ENCODE measurements around the gene METTL26.

DNA sequence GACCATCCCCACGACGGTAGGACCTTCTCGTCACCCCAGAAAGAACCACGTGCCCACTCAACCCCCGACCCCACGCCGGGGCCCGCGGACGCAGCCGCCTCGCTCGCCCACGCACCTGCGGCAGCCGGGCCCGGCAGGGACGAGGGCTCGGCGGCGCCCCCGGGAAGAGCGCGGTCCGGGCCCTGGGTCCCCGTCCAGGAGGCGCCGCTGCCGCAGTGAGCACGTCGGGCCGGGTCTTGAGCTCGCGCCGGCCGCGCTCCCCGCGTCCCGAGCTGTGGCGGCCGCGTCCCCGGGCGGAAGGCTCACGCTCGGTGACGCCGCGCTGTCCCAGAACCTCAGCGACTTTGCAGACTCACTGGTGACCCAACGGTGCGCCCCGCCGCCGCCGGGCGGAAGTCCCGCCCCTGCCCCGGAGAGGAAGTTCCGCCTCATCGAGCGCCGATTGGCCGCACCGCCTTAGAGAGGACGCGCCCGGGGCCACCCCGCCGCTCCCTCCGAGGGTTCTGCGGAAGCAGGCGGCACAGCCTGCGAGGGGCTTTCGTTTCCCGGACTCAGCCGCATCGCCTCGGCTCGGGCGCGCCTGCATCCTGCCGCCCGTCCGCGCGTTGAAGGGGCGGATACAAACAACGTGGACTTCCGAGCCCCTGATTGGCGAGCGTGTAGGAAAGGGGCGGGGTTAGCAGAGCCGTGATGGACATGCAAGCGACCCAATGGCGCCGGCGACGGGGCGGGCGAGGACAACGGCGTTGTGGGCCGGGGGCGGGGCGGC lies 47.0 kb downstream of the METTL26 start:
- TF ChIP-seq POLR2AphosphoS5 (IDR thresholded peaks at IDR 0.05; ENCODE audit: low read length) = peak; percentile 71
- TF ChIP-seq YBX1 (IDR thresholded peaks at IDR 0.05) = no peak
- TF ChIP-seq, protein P1, sequence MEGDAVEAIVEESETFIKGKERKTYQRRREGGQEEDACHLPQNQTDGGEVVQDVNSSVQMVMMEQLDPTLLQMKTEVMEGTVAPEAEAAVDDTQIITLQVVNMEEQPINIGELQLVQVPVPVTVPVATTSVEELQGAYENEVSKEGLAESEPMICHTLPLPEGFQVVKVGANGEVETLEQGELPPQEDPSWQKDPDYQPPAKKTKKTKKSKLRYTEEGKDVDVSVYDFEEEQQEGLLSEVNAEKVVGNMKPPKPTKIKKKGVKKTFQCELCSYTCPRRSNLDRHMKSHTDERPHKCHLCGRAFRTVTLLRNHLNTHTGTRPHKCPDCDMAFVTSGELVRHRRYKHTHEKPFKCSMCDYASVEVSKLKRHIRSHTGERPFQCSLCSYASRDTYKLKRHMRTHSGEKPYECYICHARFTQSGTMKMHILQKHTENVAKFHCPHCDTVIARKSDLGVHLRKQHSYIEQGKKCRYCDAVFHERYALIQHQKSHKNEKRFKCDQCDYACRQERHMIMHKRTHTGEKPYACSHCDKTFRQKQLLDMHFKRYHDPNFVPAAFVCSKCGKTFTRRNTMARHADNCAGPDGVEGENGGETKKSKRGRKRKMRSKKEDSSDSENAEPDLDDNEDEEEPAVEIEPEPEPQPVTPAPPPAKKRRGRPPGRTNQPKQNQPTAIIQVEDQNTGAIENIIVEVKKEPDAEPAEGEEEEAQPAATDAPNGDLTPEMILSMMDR (IDR thresholded peaks at IDR 0.05 in 2 of 3, conservative IDR thresholded peaks at IDR 0.05 in 1 of 3; ENCODE audit: control insufficient read depth in 2 of 3, extremely low read depth in 1 of 3, insufficient read depth in 1 of 3, low read depth in 3 of 3, low read length in 3 of 3) = no peak
- TF ChIP-seq, protein P2, sequence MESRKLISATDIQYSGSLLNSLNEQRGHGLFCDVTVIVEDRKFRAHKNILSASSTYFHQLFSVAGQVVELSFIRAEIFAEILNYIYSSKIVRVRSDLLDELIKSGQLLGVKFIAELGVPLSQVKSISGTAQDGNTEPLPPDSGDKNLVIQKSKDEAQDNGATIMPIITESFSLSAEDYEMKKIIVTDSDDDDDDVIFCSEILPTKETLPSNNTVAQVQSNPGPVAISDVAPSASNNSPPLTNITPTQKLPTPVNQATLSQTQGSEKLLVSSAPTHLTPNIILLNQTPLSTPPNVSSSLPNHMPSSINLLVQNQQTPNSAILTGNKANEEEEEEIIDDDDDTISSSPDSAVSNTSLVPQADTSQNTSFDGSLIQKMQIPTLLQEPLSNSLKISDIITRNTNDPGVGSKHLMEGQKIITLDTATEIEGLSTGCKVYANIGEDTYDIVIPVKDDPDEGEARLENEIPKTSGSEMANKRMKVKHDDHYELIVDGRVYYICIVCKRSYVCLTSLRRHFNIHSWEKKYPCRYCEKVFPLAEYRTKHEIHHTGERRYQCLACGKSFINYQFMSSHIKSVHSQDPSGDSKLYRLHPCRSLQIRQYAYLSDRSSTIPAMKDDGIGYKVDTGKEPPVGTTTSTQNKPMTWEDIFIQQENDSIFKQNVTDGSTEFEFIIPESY (IDR thresholded peaks at IDR 0.05) = no peak

All from GM12878 (cell line).